ENCODE results near the gene KRTAP17-1. TPM values are rescaled to one million over a fixed set of nuclear protein-coding genes. Genes with fewer than 3 reads are reported as not detected.

KRTAP17-1 gene
- total RNA-seq, 1 donor from 2014 or later: not detected

GRCh38 chr17:41331606-41332005, 16.1 kb upstream of the KRTAP17-1 start:
- no peak for DNase-seq (ENCODE audit: low read depth)
- no peak for TF ChIP-seq CTCF (conservative IDR thresholded peaks at IDR 0.05; ENCODE audit: low read depth, low read length)
- no peak overlapping the region for H3K4me3 ChIP-seq (ENCODE audit: low read depth, low read length)

- peak; percentile 13 for DNase-seq (ENCODE audit: low read depth)
- peak; percentile 85 for TF ChIP-seq CTCF (conservative IDR thresholded peaks at IDR 0.05; ENCODE audit: low read depth, low read length)
- no peak overlapping the region for H3K4me3 ChIP-seq (ENCODE audit: low read depth, low read length)
Observed at GRCh38 chr17:41329279-41329948, 13.9 kb upstream of the KRTAP17-1 start.

- H3K4me3 ChIP-seq (ENCODE audit: low read depth, low read length): no peak overlapping the region
- no peak for TF ChIP-seq CTCF (conservative IDR thresholded peaks at IDR 0.05; ENCODE audit: low read depth, low read length)
- DNase-seq (ENCODE audit: low read depth): no peak
Observed at GRCh38 chr17:41328207-41328606, 12.7 kb upstream of the KRTAP17-1 start.

- H3K4me3 ChIP-seq (ENCODE audit: low read depth, low read length): no peak overlapping the region
- no peak for TF ChIP-seq CTCF (conservative IDR thresholded peaks at IDR 0.05; ENCODE audit: low read depth, low read length)
- no peak for DNase-seq (ENCODE audit: low read depth)
Observed at GRCh38 chr17:41327411-41328120, 12.1 kb upstream of the KRTAP17-1 start.

GRCh38 chr17:41326173-41327145, 10.9 kb upstream of the KRTAP17-1 start:
- no peak for DNase-seq (ENCODE audit: low read depth)
- TF ChIP-seq CTCF (conservative IDR thresholded peaks at IDR 0.05; ENCODE audit: low read depth, low read length): no peak
- no peak overlapping the region for H3K4me3 ChIP-seq (ENCODE audit: low read depth, low read length)

GRCh38 chr17:41325611-41326010, 10.1 kb upstream of the KRTAP17-1 start:
- TF ChIP-seq CTCF (conservative IDR thresholded peaks at IDR 0.05; ENCODE audit: low read depth, low read length): no peak
- H3K4me3 ChIP-seq (ENCODE audit: low read depth, low read length): no peak overlapping the region
- DNase-seq (ENCODE audit: low read depth): no peak
